Peyer's patch (tissue), 4 donors: Measurements from ENCODE around the gene ADARB1.
"Not testable (repeated sequence)": the region's sequence is repeated elsewhere in the genome, so short reads cannot be mapped to it uniquely, and the experiment has no call there.

ENCODE experiments used
- POLR2A ChIP-seq, 2 donors: fragments of 450-650 bp; IDR thresholded peaks; one replicate each; pipeline ENCODE4 v1.5.1; 2017; ENCODE audit warnings: antibody characterized with exemption in 2 of 2, mild to moderate bottlenecking in 2 of 2, moderate library complexity in 2 of 2
- TF ChIP-seq, protein P1 (sequence below), 6 experiments: fragments of 450-650 bp in 4 of 6; fragments of 200-600 bp in 2 of 6; sonication (generic) in 1 of 6; IDR thresholded peaks; one replicate each; pipeline ENCODE4 v1.5.1; 2017 to 2019; ENCODE audit warnings: antibody characterized with exemption in 6 of 6, mild to moderate bottlenecking in 3 of 6, moderate library complexity in 1 of 6

- TF ChIP-seq, protein P1, sequence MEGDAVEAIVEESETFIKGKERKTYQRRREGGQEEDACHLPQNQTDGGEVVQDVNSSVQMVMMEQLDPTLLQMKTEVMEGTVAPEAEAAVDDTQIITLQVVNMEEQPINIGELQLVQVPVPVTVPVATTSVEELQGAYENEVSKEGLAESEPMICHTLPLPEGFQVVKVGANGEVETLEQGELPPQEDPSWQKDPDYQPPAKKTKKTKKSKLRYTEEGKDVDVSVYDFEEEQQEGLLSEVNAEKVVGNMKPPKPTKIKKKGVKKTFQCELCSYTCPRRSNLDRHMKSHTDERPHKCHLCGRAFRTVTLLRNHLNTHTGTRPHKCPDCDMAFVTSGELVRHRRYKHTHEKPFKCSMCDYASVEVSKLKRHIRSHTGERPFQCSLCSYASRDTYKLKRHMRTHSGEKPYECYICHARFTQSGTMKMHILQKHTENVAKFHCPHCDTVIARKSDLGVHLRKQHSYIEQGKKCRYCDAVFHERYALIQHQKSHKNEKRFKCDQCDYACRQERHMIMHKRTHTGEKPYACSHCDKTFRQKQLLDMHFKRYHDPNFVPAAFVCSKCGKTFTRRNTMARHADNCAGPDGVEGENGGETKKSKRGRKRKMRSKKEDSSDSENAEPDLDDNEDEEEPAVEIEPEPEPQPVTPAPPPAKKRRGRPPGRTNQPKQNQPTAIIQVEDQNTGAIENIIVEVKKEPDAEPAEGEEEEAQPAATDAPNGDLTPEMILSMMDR (IDR thresholded peaks at IDR 0.05) = not testable (repeated sequence)
- TF ChIP-seq POLR2A (IDR thresholded peaks at IDR 0.05) = not testable (repeated sequence)
These were observed 66.6 kb downstream of the ADARB1 start for GRCh38 chr21:45140944-45141343.
